HG02884 (cell line): ENCODE data around the gene TMSB4X.
"Not testable (repeated sequence)": the region's sequence is repeated elsewhere in the genome, so short reads cannot be mapped to it uniquely, and the experiment has no call there.

Experiments
- ATAC-seq: cut with Tn5 transposase; IDR thresholded peaks from one replicate; pipeline ENCODE4 v1.9.1; 2021; ENCODE audit warnings: mild to moderate bottlenecking, moderate library complexity; ENCODE audit not compliant: unreplicated experiment

TMSB4X gene

GRCh38 chrX:12954376-12954775 lies 20.5 kb upstream of the TMSB4X start:
- no peak for ATAC-seq

GRCh38 chrX:12954981-12955380 lies 19.9 kb upstream of the TMSB4X start:
- no peak for ATAC-seq

GRCh38 chrX:12955882-12956703 lies 18.8 kb upstream of the TMSB4X start:
- peak; percentile 25 for ATAC-seq

GRCh38 chrX:12956704-12957534 lies 18.0 kb upstream of the TMSB4X start:
- ATAC-seq = peak; percentile 55

- no peak for ATAC-seq
Observed at GRCh38 chrX:12958059-12958458, 16.9 kb upstream of the TMSB4X start.

GRCh38 chrX:12958461-12958860 lies 16.4 kb upstream of the TMSB4X start:
- no peak for ATAC-seq

GRCh38 chrX:12961196-12961718 lies 13.7 kb upstream of the TMSB4X start:
- no peak for ATAC-seq

GRCh38 chrX:12962041-12962504 lies 12.8 kb upstream of the TMSB4X start:
- ATAC-seq = peak; percentile 52

- ATAC-seq = not testable (repeated sequence)
Observed at GRCh38 chrX:12963210-12963850, 11.6 kb upstream of the TMSB4X start.

GRCh38 chrX:12965131-12965940 lies 9.6 kb upstream of the TMSB4X start:
- no peak for ATAC-seq

- ATAC-seq = no peak
Observed at GRCh38 chrX:12966151-12966550, 8.8 kb upstream of the TMSB4X start.

- no peak for ATAC-seq
Observed at GRCh38 chrX:12967711-12968465, 7.0 kb upstream of the TMSB4X start.

GRCh38 chrX:12970691-12971202 lies 4.2 kb upstream of the TMSB4X start:
- ATAC-seq = no peak

GRCh38 chrX:12971282-12972003 lies 3.5 kb upstream of the TMSB4X start:
- ATAC-seq = no peak

GRCh38 chrX:12972243-12972642 lies 2.7 kb upstream of the TMSB4X start:
- ATAC-seq = no peak

- no peak for ATAC-seq
Observed at GRCh38 chrX:12972878-12973560, 1.9 kb upstream of the TMSB4X start.

- ATAC-seq = no peak
Observed at GRCh38 chrX:12973561-12974304, 1.2 kb upstream of the TMSB4X start.
